DND-41 (cell line): ENCODE results near the gene DNAH7.

ENCODE experiments used
- ATAC-seq: fragments of 200-7000 bp; cut with Tn5 transposase; 3 replicates; pipeline ENCODE4 v1.9.1; 2021; ENCODE audit warnings: low read depth; ENCODE audit not compliant: insufficient read depth
- DNase-seq: peaks from one replicate; pipeline ENCODE4 v3.0.0-alpha.2; 2020
- H2AFZ ChIP-seq: 2 replicates; pipeline ENCODE4 v1.6.0; 2012; ENCODE audit warnings: low read depth, low read length
- H3K27ac ChIP-seq: 2 replicates; pipeline ENCODE4 v1.5.1; 2012; ENCODE audit warnings: low read length, inconsistent platforms
- H3K27me3 ChIP-seq: fragments of 200-600 bp; sonication (generic); 2 replicates; pipeline ENCODE4 v1.6.0; 2012; ENCODE audit warnings: low read length, mild to moderate bottlenecking, inconsistent platforms; ENCODE audit not compliant: insufficient read depth, poor library complexity
- H3K36me3 ChIP-seq: 2 replicates; pipeline ENCODE4 v1.5.1; 2012; ENCODE audit warnings: low read length, inconsistent platforms; ENCODE audit not compliant: insufficient read depth
- H3K4me1 ChIP-seq: 2 replicates; pipeline ENCODE4 v1.5.1; 2012; ENCODE audit warnings: mild to moderate bottlenecking, low read length; ENCODE audit not compliant: insufficient read depth
- H3K4me2 ChIP-seq: 2 replicates; pipeline ENCODE4 v1.6.0; 2012; ENCODE audit warnings: mild to moderate bottlenecking, moderate library complexity, low read length, inconsistent platforms; ENCODE audit not compliant: insufficient read depth
- H3K4me3 ChIP-seq, 2 experiments: fragments of 200-600 bp in 1 of 2; shearing (Covaris generic) in 1 of 2; 2 replicates each; pipeline ENCODE4 v1.5.1; 2012 to 2016; ENCODE audit warnings: inconsistent platforms in 2 of 2, low read length in 2 of 2, mild to moderate bottlenecking in 2 of 2, low read depth in 1 of 2, moderate library complexity in 1 of 2
- H3K79me2 ChIP-seq: 2 replicates; pipeline ENCODE4 v1.6.0; 2012; ENCODE audit warnings: low read length, inconsistent platforms; ENCODE audit not compliant: insufficient read depth
- H3K9ac ChIP-seq: 2 replicates; pipeline ENCODE4 v1.6.0; 2012; ENCODE audit warnings: low read depth, mild to moderate bottlenecking, inconsistent platforms, low read length, moderate library complexity
- H3K9me3 ChIP-seq: 2 replicates; pipeline ENCODE4 v1.5.1; 2012; ENCODE audit warnings: low read length, moderate library complexity, mild to moderate bottlenecking, inconsistent platforms; ENCODE audit not compliant: insufficient read depth, severe bottlenecking
- H4K20me1 ChIP-seq: 2 replicates; pipeline ENCODE4 v1.6.0; 2012; ENCODE audit warnings: low read length; ENCODE audit not compliant: insufficient read depth
- EZH2 ChIP-seq: IDR thresholded peaks from 3 replicates; pipeline ENCODE4 v1.6.1; 2012; ENCODE audit warnings: borderline replicate concordance, low read depth, mild to moderate bottlenecking, moderate library complexity, low read length, inconsistent platforms; ENCODE audit not compliant: severe bottlenecking
- TF ChIP-seq, protein P1 (sequence below): IDR thresholded peaks from 2 replicates; pipeline ENCODE4 v1.5.1; 2012; ENCODE audit warnings: borderline replicate concordance, low read length, moderate library complexity, mild to moderate bottlenecking; ENCODE audit not compliant: poor library complexity, severe bottlenecking; ENCODE audit errors: extremely low read depth

The DNAH7 gene

DNA sequence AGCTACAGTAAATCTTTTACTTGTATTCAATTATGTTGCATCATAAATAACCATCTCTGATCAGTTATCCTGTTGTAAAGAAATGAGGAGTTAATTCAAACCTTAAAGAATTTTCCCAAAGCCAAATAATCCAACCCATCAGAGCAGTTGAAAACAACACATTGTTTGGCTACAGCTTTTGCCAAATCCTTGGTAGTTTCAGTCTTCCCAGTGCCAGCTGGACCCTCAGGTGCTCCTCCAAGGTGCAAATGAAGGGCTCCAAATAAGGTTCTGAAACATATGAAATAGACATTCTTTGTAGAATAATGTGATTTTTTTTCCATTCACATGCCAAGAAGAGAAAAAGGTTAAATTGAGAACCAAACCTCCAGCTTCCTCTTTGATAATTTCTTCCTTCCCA lies 158.7 kb downstream of the DNAH7 start:
- ATAC-seq (no peak), DNase-seq (no peak)
- Histone ChIP-seq H3K9ac (no peak overlapping the region), H3K36me3 (no peaks in the 10 kb centered on the region), H2AFZ (no peak overlapping the region), H4K20me1 (no peaks in the 10 kb centered on the region), H3K27ac (no peak overlapping the region), H3K27me3 (no peaks in the 10 kb centered on the region), H3K4me3 (no peak overlapping the region), H3K4me1 (no peaks in the 10 kb centered on the region), H3K79me2 (no peaks in the 10 kb centered on the region), H3K9me3 (no peaks in the 10 kb centered on the region), H3K4me2 (no peak overlapping the region)
- TF ChIP-seq, protein P1, sequence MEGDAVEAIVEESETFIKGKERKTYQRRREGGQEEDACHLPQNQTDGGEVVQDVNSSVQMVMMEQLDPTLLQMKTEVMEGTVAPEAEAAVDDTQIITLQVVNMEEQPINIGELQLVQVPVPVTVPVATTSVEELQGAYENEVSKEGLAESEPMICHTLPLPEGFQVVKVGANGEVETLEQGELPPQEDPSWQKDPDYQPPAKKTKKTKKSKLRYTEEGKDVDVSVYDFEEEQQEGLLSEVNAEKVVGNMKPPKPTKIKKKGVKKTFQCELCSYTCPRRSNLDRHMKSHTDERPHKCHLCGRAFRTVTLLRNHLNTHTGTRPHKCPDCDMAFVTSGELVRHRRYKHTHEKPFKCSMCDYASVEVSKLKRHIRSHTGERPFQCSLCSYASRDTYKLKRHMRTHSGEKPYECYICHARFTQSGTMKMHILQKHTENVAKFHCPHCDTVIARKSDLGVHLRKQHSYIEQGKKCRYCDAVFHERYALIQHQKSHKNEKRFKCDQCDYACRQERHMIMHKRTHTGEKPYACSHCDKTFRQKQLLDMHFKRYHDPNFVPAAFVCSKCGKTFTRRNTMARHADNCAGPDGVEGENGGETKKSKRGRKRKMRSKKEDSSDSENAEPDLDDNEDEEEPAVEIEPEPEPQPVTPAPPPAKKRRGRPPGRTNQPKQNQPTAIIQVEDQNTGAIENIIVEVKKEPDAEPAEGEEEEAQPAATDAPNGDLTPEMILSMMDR, result no peak
- TF ChIP-seq EZH2, result no peak

DNA sequence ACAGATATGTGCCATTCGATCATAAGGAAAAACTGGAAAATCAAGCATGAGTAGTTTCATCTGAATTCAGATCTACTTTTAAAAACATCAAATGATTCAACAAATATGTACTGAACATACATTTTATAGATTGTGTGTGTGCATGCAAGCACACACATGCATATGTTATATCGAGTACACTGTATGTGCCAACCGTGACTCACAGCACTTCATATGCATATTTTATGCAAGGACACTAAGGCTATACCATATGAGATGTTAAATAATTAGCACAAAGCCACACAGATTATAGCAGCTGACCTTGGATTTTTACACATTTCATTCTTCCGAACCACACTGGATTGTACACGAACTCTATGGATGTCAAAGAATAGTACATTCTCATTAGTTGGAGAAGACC lies 161.2 kb downstream of the DNAH7 start:
- DNase-seq, result no peak
- H3K27ac ChIP-seq, result no peak overlapping the region
- H2AFZ ChIP-seq, result no peak overlapping the region
- H3K9me3 ChIP-seq, result no peaks in the 10 kb centered on the region
- H4K20me1 ChIP-seq, result no peaks in the 10 kb centered on the region
- no peaks in the 10 kb centered on the region for H3K79me2 ChIP-seq
- TF ChIP-seq, protein P1, result no peak
- TF ChIP-seq EZH2, result no peak
- H3K36me3 ChIP-seq, result no peaks in the 10 kb centered on the region
- no peaks in the 10 kb centered on the region for H3K4me1 ChIP-seq
- H3K4me3 ChIP-seq, result no peak overlapping the region
- no peak overlapping the region for H3K4me2 ChIP-seq
- no peaks in the 10 kb centered on the region for H3K27me3 ChIP-seq
- ATAC-seq, result no peak
- H3K9ac ChIP-seq, result no peak overlapping the region

DNA sequence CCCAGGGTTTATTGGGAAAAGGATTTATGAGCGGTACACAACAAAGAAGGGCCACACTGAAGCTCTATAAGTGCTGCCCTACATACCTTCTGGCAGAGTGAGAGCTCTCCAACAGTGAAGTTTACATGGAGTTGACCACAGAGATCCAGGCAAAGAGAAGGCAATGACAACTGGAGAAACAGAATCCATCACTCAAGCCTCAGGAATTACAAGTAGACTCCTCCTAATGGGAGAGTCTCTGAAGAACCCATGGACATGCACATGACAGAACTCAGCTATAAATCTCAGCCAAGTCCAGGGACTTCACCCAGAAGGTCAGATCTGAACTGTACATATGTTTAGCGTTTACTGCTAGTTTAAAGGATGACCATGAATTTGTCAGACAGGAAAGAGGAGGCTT lies 164.7 kb downstream of the DNAH7 start:
- H3K4me1 ChIP-seq, result no peaks in the 10 kb centered on the region
- TF ChIP-seq, protein P1, result no peak
- no peak for TF ChIP-seq EZH2
- no peaks in the 10 kb centered on the region for H3K79me2 ChIP-seq
- no peak overlapping the region for H3K27ac ChIP-seq
- no peak overlapping the region for H3K4me2 ChIP-seq
- DNase-seq (no peak), ATAC-seq (no peak)
- no peaks in the 10 kb centered on the region for H4K20me1 ChIP-seq
- H2AFZ ChIP-seq, result no peak overlapping the region
- no peak overlapping the region for H3K9ac ChIP-seq
- no peaks in the 10 kb centered on the region for H3K9me3 ChIP-seq
- no peaks in the 10 kb centered on the region for H3K27me3 ChIP-seq
- no peak overlapping the region for H3K4me3 ChIP-seq
- no peaks in the 10 kb centered on the region for H3K36me3 ChIP-seq

DNA sequence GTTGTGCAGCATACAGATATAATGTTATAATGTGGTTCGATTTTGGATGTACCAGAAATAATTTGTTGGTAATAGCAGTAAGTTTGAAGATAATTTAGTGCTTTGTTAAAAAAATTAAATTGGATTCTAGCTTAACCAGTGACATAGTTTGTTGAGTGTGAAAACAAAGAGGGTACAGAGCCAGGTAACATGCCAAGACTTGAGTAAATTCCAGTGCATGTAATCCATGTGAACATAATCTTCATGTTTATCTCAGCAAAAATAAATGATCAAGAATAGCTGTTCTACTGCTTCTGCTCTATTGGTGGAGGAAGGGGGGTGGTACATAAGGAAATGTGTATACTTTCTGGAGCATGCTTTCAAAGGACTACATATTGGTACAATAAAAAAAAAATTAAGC lies 165.8 kb downstream of the DNAH7 start:
- no peaks in the 10 kb centered on the region for H3K4me1 ChIP-seq
- DNase-seq (no peak), ATAC-seq (no peak)
- no peaks in the 10 kb centered on the region for H3K36me3 ChIP-seq
- no peak for TF ChIP-seq EZH2
- TF ChIP-seq, protein P1, result no peak
- no peak overlapping the region for H3K4me3 ChIP-seq
- H2AFZ ChIP-seq, result no peak overlapping the region
- no peaks in the 10 kb centered on the region for H3K9me3 ChIP-seq
- no peak overlapping the region for H3K27ac ChIP-seq
- H4K20me1 ChIP-seq, result no peaks in the 10 kb centered on the region
- no peaks in the 10 kb centered on the region for H3K27me3 ChIP-seq
- H3K9ac ChIP-seq, result no peak overlapping the region
- no peak overlapping the region for H3K4me2 ChIP-seq
- H3K79me2 ChIP-seq, result no peaks in the 10 kb centered on the region
